HepG2 (cell line): ENCODE measurements around the gene ZSCAN31. TPM values are rescaled to one million over a fixed set of nuclear protein-coding genes. Genes with fewer than 3 reads are reported as not detected.

ENCODE experiments used
- HDAC2 ChIP-seq: sonication (generic); formaldehyde crosslinking; IDR thresholded peaks from 2 replicates; pipeline ENCODE4 v1.4.0; 2020; ENCODE audit warnings: missing genetic modification reagents
- HNRNPLL ChIP-seq: fragments of 200-400 bp; formaldehyde crosslinking; IDR thresholded peaks from 2 replicates; pipeline ENCODE4 v1.6.1; 2017; ENCODE audit warnings: mild to moderate bottlenecking, low read depth, low read length; ENCODE audit not compliant: poor library complexity, severe bottlenecking
- IKZF5 ChIP-seq: IDR thresholded peaks from 2 replicates; pipeline ENCODE4 v1.6.1; 2018; ENCODE audit warnings: missing genetic modification reagents, mild to moderate bottlenecking, missing compliant biosample characterization
- MIER2 ChIP-seq: IDR thresholded peaks from 2 replicates; pipeline ENCODE4 v1.6.1; 2016; ENCODE audit warnings: missing biosample characterization, missing genetic modification reagents
- MIER3 ChIP-seq: IDR thresholded peaks from 2 replicates; pipeline ENCODE4 v1.6.1; 2016; ENCODE audit warnings: missing compliant biosample characterization, borderline replicate concordance
- NFRKB ChIP-seq: fragments of 450-650 bp; IDR thresholded peaks from 2 replicates; pipeline ENCODE4 v1.6.1; 2017
- NONO ChIP-seq, 2 experiments: fragments of 450-650 bp in 1 of 2; sonication (generic) in 1 of 2; formaldehyde crosslinking in 1 of 2; IDR thresholded peaks in 1 of 2; conservative IDR thresholded peaks in 1 of 2; 2 replicates each; pipeline versions ENCODE4 v1.6.1 to v1.8.0; 2017 to 2022; ENCODE audit warnings: mild to moderate bottlenecking in 1 of 2, missing genetic modification reagents in 1 of 2, moderate library complexity in 1 of 2
- PHF21A ChIP-seq: sonication (generic); formaldehyde crosslinking; IDR thresholded peaks from 2 replicates; pipeline ENCODE4 v1.5.0; 2020; ENCODE audit warnings: mild to moderate bottlenecking, missing genetic modification reagents
- SATB2 ChIP-seq: sonication (generic); formaldehyde crosslinking; IDR thresholded peaks from 2 replicates; pipeline ENCODE4 v1.5.0; 2020; ENCODE audit warnings: missing genetic modification reagents
- SP1 ChIP-seq, 2 experiments: fragments of 450-650 bp in 1 of 2; sonication (generic) in 1 of 2; formaldehyde crosslinking in 1 of 2; IDR thresholded peaks; 2 replicates each; pipeline versions ENCODE4 v1.4.0 to v1.6.1; 2016 to 2020; ENCODE audit warnings: missing genetic modification reagents in 1 of 2
- XBP1 ChIP-seq: sonication (generic); formaldehyde crosslinking; IDR thresholded peaks from 2 replicates; pipeline ENCODE4 v1.5.0; 2020; ENCODE audit warnings: missing genetic modification reagents
- YEATS2 ChIP-seq: sonication (generic); formaldehyde crosslinking; IDR thresholded peaks from 2 replicates; pipeline ENCODE4 v1.4.0; 2020; ENCODE audit warnings: missing genetic modification reagents, borderline replicate concordance
- ZNF674 ChIP-seq: sonication (generic); formaldehyde crosslinking; IDR thresholded peaks from 2 replicates; pipeline ENCODE4 v1.5.0; 2020; ENCODE audit warnings: low read depth, mild to moderate bottlenecking, missing genetic modification reagents
- ZNF7 ChIP-seq: IDR thresholded peaks from 2 replicates; pipeline ENCODE4 v1.6.1; 2016; ENCODE audit warnings: missing biosample characterization, missing genetic modification reagents
- ZNF891 ChIP-seq: sonication (generic); formaldehyde crosslinking; IDR thresholded peaks from 2 replicates; pipeline ENCODE4 v1.5.0; 2020; ENCODE audit warnings: mild to moderate bottlenecking, missing genetic modification reagents
- polyA plus RNA-seq, 8 experiments: library from polyadenylated mRNA; depleted of rRNA in 3 of 8; stranded (reverse) in 7 of 8; unstranded in 1 of 8; fragments of >200 nt; fragmentation: Illumina TruSeq in 4 of 8; extraction: Trizol in 4 of 8; gene quantifications; 2 replicates each; pipeline versions ENCODE4 v1.2.1 to v1.2.3, GENCODE V29; 2011 to 2016; ENCODE audit warnings: low read depth in 4 of 8, missing spikeins in 1 of 8, mixed read lengths in 1 of 8; ENCODE audit not compliant: insufficient read depth in 1 of 8
- total RNA-seq, 5 experiments: library from RNA; depleted of rRNA; stranded (reverse); fragments of >200 nt; fragmentation: Illumina TruSeq; extraction: Trizol; gene quantifications; 2 replicates each; pipeline ENCODE4 v1.2.3, GENCODE V29; 2016; ENCODE audit warnings: low read depth in 1 of 5
- TF ChIP-seq, protein P1 (sequence below): sonication (generic); formaldehyde crosslinking; IDR thresholded peaks from 2 replicates; pipeline ENCODE4 v1.4.0; 2020; ENCODE audit warnings: missing genetic modification reagents, borderline replicate concordance
- TF ChIP-seq, protein P2 (sequence below): fragments of 450-650 bp; IDR thresholded peaks from 2 replicates; pipeline ENCODE4 v1.6.1; 2017
- TF ChIP-seq, protein P3 (sequence below): sonication (generic); formaldehyde crosslinking; IDR thresholded peaks from 2 replicates; pipeline ENCODE4 v1.4.0; 2020; ENCODE audit warnings: missing genetic modification reagents, borderline replicate concordance

ZSCAN31 gene
- total and polyA plus RNA-seq, 2 of the 13 experiments (the other 11 are each of a cell fraction or from before 2014, with no cell fraction given), result 5.3 to 6.2 TPM

DNA sequence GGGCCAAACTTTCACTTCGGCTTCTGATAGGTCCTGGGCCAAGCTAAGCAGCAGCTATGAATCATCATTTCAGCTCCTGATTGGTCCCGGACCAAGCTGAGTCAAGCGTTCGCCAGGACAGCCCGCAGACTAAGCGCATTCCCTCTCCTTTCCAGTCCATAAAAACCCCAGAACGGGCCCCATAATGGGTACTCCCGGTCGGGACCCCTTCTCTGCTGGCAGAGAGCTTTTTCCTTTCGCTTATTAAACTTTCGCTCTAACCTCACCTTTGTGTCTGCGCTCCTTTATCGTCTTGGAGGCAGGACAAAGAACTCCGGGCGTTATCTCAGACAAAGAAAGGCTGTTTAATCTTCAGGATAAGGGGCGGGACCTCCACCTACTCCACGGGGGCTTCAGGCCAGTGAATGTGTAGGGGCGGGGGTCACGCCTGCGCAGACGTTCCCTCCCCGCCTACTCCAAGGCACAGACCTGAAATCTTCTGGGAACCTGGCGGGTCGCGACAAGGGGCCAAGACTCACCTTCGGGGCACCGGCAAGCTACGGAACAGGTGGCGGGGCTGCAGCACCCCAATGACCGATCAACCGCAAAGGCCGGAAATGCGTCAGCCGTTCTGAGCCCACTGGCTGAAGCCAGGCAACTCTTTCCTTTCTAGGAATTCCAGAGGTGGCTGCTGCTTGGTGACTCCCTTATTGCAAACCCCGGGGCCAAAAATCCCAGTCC is at the start of gene ZSCAN31 (continued):
- TF ChIP-seq, protein P1, sequence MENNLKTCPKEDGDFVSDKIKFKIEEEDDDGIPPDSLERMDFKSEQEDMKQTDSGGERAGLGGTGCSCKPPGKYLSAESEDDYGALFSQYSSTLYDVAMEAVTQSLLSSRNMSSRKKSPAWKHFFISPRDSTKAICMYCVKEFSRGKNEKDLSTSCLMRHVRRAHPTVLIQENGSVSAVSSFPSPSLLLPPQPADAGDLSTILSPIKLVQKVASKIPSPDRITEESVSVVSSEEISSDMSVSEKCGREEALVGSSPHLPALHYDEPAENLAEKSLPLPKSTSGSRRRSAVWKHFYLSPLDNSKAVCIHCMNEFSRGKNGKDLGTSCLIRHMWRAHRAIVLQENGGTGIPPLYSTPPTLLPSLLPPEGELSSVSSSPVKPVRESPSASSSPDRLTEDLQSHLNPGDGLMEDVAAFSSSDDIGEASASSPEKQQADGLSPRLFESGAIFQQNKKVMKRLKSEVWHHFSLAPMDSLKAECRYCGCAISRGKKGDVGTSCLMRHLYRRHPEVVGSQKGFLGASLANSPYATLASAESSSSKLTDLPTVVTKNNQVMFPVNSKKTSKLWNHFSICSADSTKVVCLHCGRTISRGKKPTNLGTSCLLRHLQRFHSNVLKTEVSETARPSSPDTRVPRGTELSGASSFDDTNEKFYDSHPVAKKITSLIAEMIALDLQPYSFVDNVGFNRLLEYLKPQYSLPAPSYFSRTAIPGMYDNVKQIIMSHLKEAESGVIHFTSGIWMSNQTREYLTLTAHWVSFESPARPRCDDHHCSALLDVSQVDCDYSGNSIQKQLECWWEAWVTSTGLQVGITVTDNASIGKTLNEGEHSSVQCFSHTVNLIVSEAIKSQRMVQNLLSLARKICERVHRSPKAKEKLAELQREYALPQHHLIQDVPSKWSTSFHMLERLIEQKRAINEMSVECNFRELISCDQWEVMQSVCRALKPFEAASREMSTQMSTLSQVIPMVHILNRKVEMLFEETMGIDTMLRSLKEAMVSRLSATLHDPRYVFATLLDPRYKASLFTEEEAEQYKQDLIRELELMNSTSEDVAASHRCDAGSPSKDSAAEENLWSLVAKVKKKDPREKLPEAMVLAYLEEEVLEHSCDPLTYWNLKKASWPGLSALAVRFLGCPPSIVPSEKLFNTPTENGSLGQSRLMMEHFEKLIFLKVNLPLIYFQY (CRISPR knock-in tag), result no peak; the same call in 1 of the 2 replicates
- TF ChIP-seq MIER3 (CRISPR knock-in tag) (no peak; the same call in 1 of the 2 replicates), HDAC2 (peak; percentile 46; the same call in 1 of the 2 replicates), SP1 (IDR thresholded peaks at IDR 0.05) (no peak), SP1 (CRISPR knock-in tag; IDR thresholded peaks at IDR 0.05) (peak; percentile 28; the same call in 1 of the 2 replicates), NFRKB (no peak), PHF21A (peak; percentile 99), XBP1 (CRISPR knock-in tag) (peak; percentile 70; the same call in 1 of the 2 replicates), HNRNPLL (peak; percentile 65), ZNF674 (no peak), MIER2 (CRISPR knock-in tag) (peak; percentile 53; the same call in 1 of the 2 replicates), ZNF891 (peak; percentile 95), IKZF5 (CRISPR knock-in tag) (peak; percentile 79), SATB2 (CRISPR knock-in tag) (peak; percentile 64; the same call in 1 of the 2 replicates), NONO (IDR thresholded peaks at IDR 0.05) (no peak), NONO (CRISPR knock-in tag; conservative IDR thresholded peaks at IDR 0.05) (peak; percentile 69), ZNF7 (CRISPR knock-in tag) (0 out of 2 replicates have a peak, but pooled peaks have one; percentile 11), YEATS2 (CRISPR knock-in tag) (peak; percentile 56; the same call in 1 of the 2 replicates)
- TF ChIP-seq, protein P2, sequence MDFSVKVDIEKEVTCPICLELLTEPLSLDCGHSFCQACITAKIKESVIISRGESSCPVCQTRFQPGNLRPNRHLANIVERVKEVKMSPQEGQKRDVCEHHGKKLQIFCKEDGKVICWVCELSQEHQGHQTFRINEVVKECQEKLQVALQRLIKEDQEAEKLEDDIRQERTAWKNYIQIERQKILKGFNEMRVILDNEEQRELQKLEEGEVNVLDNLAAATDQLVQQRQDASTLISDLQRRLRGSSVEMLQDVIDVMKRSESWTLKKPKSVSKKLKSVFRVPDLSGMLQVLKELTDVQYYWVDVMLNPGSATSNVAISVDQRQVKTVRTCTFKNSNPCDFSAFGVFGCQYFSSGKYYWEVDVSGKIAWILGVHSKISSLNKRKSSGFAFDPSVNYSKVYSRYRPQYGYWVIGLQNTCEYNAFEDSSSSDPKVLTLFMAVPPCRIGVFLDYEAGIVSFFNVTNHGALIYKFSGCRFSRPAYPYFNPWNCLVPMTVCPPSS, result no peak
- TF ChIP-seq, protein P3, sequence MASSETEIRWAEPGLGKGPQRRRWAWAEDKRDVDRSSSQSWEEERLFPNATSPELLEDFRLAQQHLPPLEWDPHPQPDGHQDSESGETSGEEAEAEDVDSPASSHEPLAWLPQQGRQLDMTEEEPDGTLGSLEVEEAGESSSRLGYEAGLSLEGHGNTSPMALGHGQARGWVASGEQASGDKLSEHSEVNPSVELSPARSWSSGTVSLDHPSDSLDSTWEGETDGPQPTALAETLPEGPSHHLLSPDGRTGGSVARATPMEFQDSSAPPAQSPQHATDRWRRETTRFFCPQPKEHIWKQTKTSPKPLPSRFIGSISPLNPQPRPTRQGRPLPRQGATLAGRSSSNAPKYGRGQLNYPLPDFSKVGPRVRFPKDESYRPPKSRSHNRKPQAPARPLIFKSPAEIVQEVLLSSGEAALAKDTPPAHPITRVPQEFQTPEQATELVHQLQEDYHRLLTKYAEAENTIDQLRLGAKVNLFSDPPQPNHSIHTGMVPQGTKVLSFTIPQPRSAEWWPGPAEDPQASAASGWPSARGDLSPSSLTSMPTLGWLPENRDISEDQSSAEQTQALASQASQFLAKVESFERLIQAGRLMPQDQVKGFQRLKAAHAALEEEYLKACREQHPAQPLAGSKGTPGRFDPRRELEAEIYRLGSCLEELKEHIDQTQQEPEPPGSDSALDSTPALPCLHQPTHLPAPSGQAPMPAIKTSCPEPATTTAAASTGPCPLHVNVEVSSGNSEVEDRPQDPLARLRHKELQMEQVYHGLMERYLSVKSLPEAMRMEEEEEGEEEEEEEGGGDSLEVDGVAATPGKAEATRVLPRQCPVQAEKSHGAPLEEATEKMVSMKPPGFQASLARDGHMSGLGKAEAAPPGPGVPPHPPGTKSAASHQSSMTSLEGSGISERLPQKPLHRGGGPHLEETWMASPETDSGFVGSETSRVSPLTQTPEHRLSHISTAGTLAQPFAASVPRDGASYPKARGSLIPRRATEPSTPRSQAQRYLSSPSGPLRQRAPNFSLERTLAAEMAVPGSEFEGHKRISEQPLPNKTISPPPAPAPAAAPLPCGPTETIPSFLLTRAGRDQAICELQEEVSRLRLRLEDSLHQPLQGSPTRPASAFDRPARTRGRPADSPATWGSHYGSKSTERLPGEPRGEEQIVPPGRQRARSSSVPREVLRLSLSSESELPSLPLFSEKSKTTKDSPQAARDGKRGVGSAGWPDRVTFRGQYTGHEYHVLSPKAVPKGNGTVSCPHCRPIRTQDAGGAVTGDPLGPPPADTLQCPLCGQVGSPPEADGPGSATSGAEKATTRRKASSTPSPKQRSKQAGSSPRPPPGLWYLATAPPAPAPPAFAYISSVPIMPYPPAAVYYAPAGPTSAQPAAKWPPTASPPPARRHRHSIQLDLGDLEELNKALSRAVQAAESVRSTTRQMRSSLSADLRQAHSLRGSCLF (CRISPR knock-in tag), result peak; percentile 73; the same call in 1 of the 2 replicates
